Fibroblast of lung (primary cell): ENCODE measurements around the gene RNF220.

Experiments
- CTCF ChIP-seq, 2 donors: IDR thresholded peaks in 1 of 2; conservative IDR thresholded peaks in 1 of 2; 1 replicate in 1 of 2; 2 replicates in 1 of 2; pipeline ENCODE4 v1.5.1; 2011 to 2012; ENCODE audit warnings: low read length in 2 of 2, control low read depth in 1 of 2, inconsistent platforms in 1 of 2, low read depth in 1 of 2, mild to moderate bottlenecking in 1 of 2
- EZH2 ChIP-seq: IDR thresholded peaks from 2 replicates; pipeline ENCODE4 v1.5.1; 2012; ENCODE audit warnings: low read length, control low read depth, mild to moderate bottlenecking; ENCODE audit errors: missing control alignments

GRCh38 chr1:44572572-44572879 is 167.5 kb downstream of the RNF220 start:
- TF ChIP-seq CTCF (conservative IDR thresholded peaks at IDR 0.05 in 1 of 2, IDR thresholded peaks at IDR 0.05 in 1 of 2; ENCODE audit: low read depth in 1 of 2, low read length in 2 of 2) (no peak), EZH2 (no peak)
